GM12878 (cell line): ENCODE results near the gene DNASE1L3. TPM values are rescaled to one million over a fixed set of nuclear protein-coding genes. Genes with fewer than 3 reads are reported as not detected.

Experiments used
- ATAC-seq: fragments of 200-7000 bp; cut with Tn5 transposase; 3 replicates; pipeline ENCODE4 v1.9.1; 2020; ENCODE audit warnings: mild to moderate bottlenecking, moderate library complexity
- BruUV-seq: library from RNA; stranded (reverse); fragments of 400-500 nt; replicated peaks from 2 replicates; lab custom pipeline; 2021; lab: Mats Ljungman, UMichigan
- CTCF ChIA-PET: fragments of 300-600 bp; sonication (Branson Sonifier 250); formaldehyde crosslinking; extraction: SDS; loops from one replicate; lab custom pipeline; 2021; ENCODE audit warnings: inconsistent platforms; lab: Yijun Ruan, JAX
- POLR2A ChIA-PET: fragments of 350-600 bp; formaldehyde crosslinking; extraction: SDS; loops from one replicate; lab custom pipeline; 2021; ENCODE audit warnings: inconsistent platforms; lab: Charles Lee
- RAD21 ChIA-PET: fragments of 300-600 bp; sonication (Branson Sonifier 250); formaldehyde crosslinking; loops from one replicate; lab custom pipeline; 2023; ENCODE audit warnings: antibody characterized with exemption; ENCODE audit not compliant: unreplicated experiment; lab: Charles Lee
- SMC1A ChIA-PET: fragments of 300-600 bp; sonication (Branson Sonifier 250); formaldehyde crosslinking; loops from one replicate; lab custom pipeline; 2023; ENCODE audit not compliant: unreplicated experiment, uncharacterized antibody; lab: Charles Lee
- DNase-seq: peaks from one replicate; pipeline ENCODE4 v3.0.0-alpha.2; 2011; ENCODE audit warnings: low read depth, low spot score
- FAIRE-seq: peaks from 3 replicates; lab custom pipeline; 2011; peaks lifted over from hg19 to GRCh38; lab: Jason Lieb, UNC
- H2AFZ ChIP-seq: 2 replicates; pipeline ENCODE4 v1.6.0; 2011; ENCODE audit warnings: low read depth, low read length, control low read depth; ENCODE audit not compliant: control insufficient read depth
- H3K27ac ChIP-seq: 2 replicates; pipeline ENCODE4 v1.5.1; 2011; ENCODE audit warnings: control low read depth; ENCODE audit not compliant: control insufficient read depth, insufficient read depth
- H3K27me3 ChIP-seq, 2 experiments: replicated peaks in 1 of 2; 2 replicates each; pipeline versions ENCODE4 v1.6.0 to v1.6.1; 2011; ENCODE audit warnings: low read length in 1 of 2; ENCODE audit not compliant: control insufficient read depth in 2 of 2, insufficient read depth in 2 of 2
- H3K36me3 ChIP-seq, 2 experiments: 2 replicates each; pipeline ENCODE4 v1.5.1; 2011; ENCODE audit warnings: low read length in 1 of 2; ENCODE audit not compliant: control insufficient read depth in 2 of 2, insufficient read depth in 2 of 2
- H3K4me1 ChIP-seq: 2 replicates; pipeline ENCODE4 v1.6.1; 2011; ENCODE audit warnings: mild to moderate bottlenecking, low read length, moderate library complexity, mixed read lengths; ENCODE audit not compliant: control insufficient read depth, insufficient read depth
- H3K4me2 ChIP-seq: 2 replicates; pipeline ENCODE4 v1.6.0; 2011; ENCODE audit warnings: control low read depth; ENCODE audit not compliant: control insufficient read depth, insufficient read depth
- H3K4me3 ChIP-seq: fragments of 200-600 bp; sonication (generic); 2 replicates; pipeline ENCODE4 v1.5.1; 2016
- H3K79me2 ChIP-seq: 2 replicates; pipeline ENCODE4 v1.6.0; 2011; ENCODE audit warnings: low read length; ENCODE audit not compliant: control insufficient read depth, insufficient read depth
- H3K9ac ChIP-seq: 2 replicates; pipeline ENCODE4 v1.8.0; 2011; ENCODE audit warnings: low read length, control low read depth, mixed read lengths; ENCODE audit not compliant: control insufficient read depth, insufficient read depth
- H3K9me3 ChIP-seq: replicated peaks from 3 replicates; pipeline ENCODE4 v1.5.1; 2011; ENCODE audit warnings: mild to moderate bottlenecking, low read length; ENCODE audit not compliant: control insufficient read depth, insufficient read depth
- H4K20me1 ChIP-seq: 2 replicates; pipeline ENCODE4 v1.6.0; 2011; ENCODE audit not compliant: control insufficient read depth, insufficient read depth
- BRCA1 ChIP-seq: IDR thresholded peaks from 2 replicates; pipeline ENCODE4 v1.6.1; 2011; ENCODE audit warnings: low read depth, low read length, improper control_type of control experiment
- E2F4 ChIP-seq: IDR thresholded peaks from 2 replicates; pipeline ENCODE4 v1.6.1; 2012; ENCODE audit warnings: low read depth, low read length, improper control_type of control experiment
- JUNB ChIP-seq: IDR thresholded peaks from 2 replicates; pipeline ENCODE4 v1.6.1; 2016; ENCODE audit warnings: antibody characterized with exemption, mild to moderate bottlenecking
- KDM1A ChIP-seq: fragments of 200-600 bp; sonication (generic); IDR thresholded peaks from 2 replicates; pipeline ENCODE4 v1.6.1; 2016; ENCODE audit warnings: borderline replicate concordance
- MAX ChIP-seq: IDR thresholded peaks from 2 replicates; pipeline ENCODE4 v1.6.1; 2012; ENCODE audit warnings: low read depth, low read length, improper control_type of control experiment
- NFYA ChIP-seq: IDR thresholded peaks from 2 replicates; pipeline ENCODE4 v1.6.1; 2011; ENCODE audit warnings: low read depth, mild to moderate bottlenecking, low read length, improper control_type of control experiment, borderline replicate concordance
- PAX8 ChIP-seq: fragments of 450-650 bp; IDR thresholded peaks from 2 replicates; pipeline ENCODE4 v1.6.1; 2017; ENCODE audit warnings: mild to moderate bottlenecking, moderate library complexity
- SKIL ChIP-seq: fragments of 450-650 bp; IDR thresholded peaks from 2 replicates; pipeline ENCODE4 v1.6.1; 2017; ENCODE audit warnings: mild to moderate bottlenecking, low read depth, inconsistent platforms; ENCODE audit not compliant: poor library complexity, severe bottlenecking
- SMAD1 ChIP-seq: fragments of 450-650 bp; IDR thresholded peaks from 2 replicates; pipeline ENCODE4 v1.6.1; 2018; ENCODE audit warnings: mild to moderate bottlenecking, low read depth; ENCODE audit not compliant: partially characterized antibody
- STAT1 ChIP-seq: fragments of 450-650 bp; conservative IDR thresholded peaks from 2 replicates; pipeline ENCODE4 v1.6.1; 2014; ENCODE audit warnings: antibody characterized with exemption, mild to moderate bottlenecking
- SUPT20H ChIP-seq: IDR thresholded peaks from 2 replicates; pipeline ENCODE4 v1.6.1; 2011; ENCODE audit warnings: low read depth, mild to moderate bottlenecking, low read length, moderate library complexity, borderline replicate concordance; ENCODE audit not compliant: control insufficient read depth
- TCF12 ChIP-seq: IDR thresholded peaks from 2 replicates; pipeline ENCODE4 v1.6.1; 2011; ENCODE audit warnings: low read depth, mild to moderate bottlenecking, low read length
- ZBED1 ChIP-seq: IDR thresholded peaks from 2 replicates; pipeline ENCODE4 v1.6.1; 2016; ENCODE audit warnings: borderline replicate concordance
- ZNF622 ChIP-seq: fragments of 450-650 bp; IDR thresholded peaks from 2 replicates; pipeline ENCODE4 v1.6.1; 2017; ENCODE audit warnings: mild to moderate bottlenecking, inconsistent platforms
- ZZZ3 ChIP-seq: IDR thresholded peaks from 2 replicates; pipeline ENCODE4 v1.6.1; 2011; ENCODE audit warnings: low read depth; ENCODE audit not compliant: control insufficient read depth, insufficient read length
- WGBS: methylation state at CpG from one replicate; pipeline ENCODE4 v1.1.6; 2016; ENCODE audit warnings: low lambda C conversion rate; ENCODE audit not compliant: insufficient replicate concordance, insufficient coverage; ENCODE audit errors: missing lambda C conversion rate; 5-methylcytosine and 5-hydroxymethylcytosine counted together
- in situ Hi-C: fragments of 300-500 bp; cut with MboI; formaldehyde crosslinking; loops from 9 replicates; pipeline ENCODE4 v1.14.3; 2018; ENCODE audit warnings: mixed read lengths
- intact Hi-C: fragments of 100-400 bp; cut with micrococcal nuclease; formaldehyde crosslinking; loops from one replicate; pipeline ENCODE4 v1.14.2; 2022; ENCODE audit not compliant: unreplicated experiment
- polyA plus RNA-seq, 11 experiments: library from polyadenylated mRNA; depleted of rRNA in 4 of 11; unstranded in 6 of 11; stranded (reverse) in 5 of 11; fragments of >200 nt; fragmentation: Nextera tagmentation in 4 of 11; fragmentation: Illumina TruSeq in 1 of 11; extraction: Ambion mirVana in 4 of 11; extraction: Trizol in 1 of 11; gene quantifications; 1 replicate in 1 of 11; 2 replicates in 10 of 11; pipeline versions ENCODE4 v1.2.1 to v1.2.3, GENCODE V29; 2011 to 2016; ENCODE audit warnings: inconsistent platforms in 2 of 11, missing spikeins in 2 of 11, low read depth in 1 of 11
- total RNA-seq, 4 experiments: library from RNA; depleted of rRNA in 3 of 4; stranded (reverse); fragments of >200 nt in 3 of 4; fragmentation: Illumina TruSeq in 1 of 4; extraction: Trizol in 1 of 4; gene quantifications; 2 replicates each; pipeline versions ENCODE4 v1.2.1 to v1.2.3, GENCODE V29; 2013 to 2021

DNASE1L3 gene
- total and polyA plus RNA-seq, 10 of the 15 experiments (the other 5 are each of a cell fraction or from before 2014, with no cell fraction given) = 3.2 to 72.1 (median 6.3) TPM

GRCh38 chr3:58154626-58155449, 55.9 kb downstream of the DNASE1L3 start:
- ATAC-seq (no peak), FAIRE-seq (peak; percentile 23), DNase-seq (no peak)
- no peaks in the 10 kb centered on the region for H4K20me1 ChIP-seq
- no TSS peak for BruUV-seq
- POLR2A ChIA-PET = no interaction called here
- H3K9me3 ChIP-seq = no peaks in the 10 kb centered on the region
- H3K4me3 ChIP-seq = no peak overlapping the region
- no peaks in the 10 kb centered on the region for H3K27me3 ChIP-seq
- H3K36me3 ChIP-seq = peaks cover 0 to 4% of the 10 kb centered on the region in 2 experiments; a peak in 3 of 4 replicates
- no peak overlapping the region for H3K27ac ChIP-seq
- H3K4me1 ChIP-seq = no peaks in the 10 kb centered on the region
- SMC1A ChIA-PET = interaction anchor here (1.0 to 2.2 kb wide), 2 partner anchors 11 to 140 kb away, joined by 3 to 5 read pairs; no protein-coding TSS in a partner anchor
- CTCF ChIA-PET = interaction anchor here (1.8 kb wide), 1 partner anchor 12 kb away, joined by 7 read pairs; no protein-coding TSS in a partner anchor
- 89% methylated on average over 10 of the region's 10 CpGs for WGBS
- in situ Hi-C loops (no loop called here), intact Hi-C loops (no loop called here)
- H3K79me2 ChIP-seq = no peaks in the 10 kb centered on the region
- no peak overlapping the region for H3K4me2 ChIP-seq
- RAD21 ChIA-PET = no interaction called here
- H3K9ac ChIP-seq = no peak overlapping the region
- TF ChIP-seq SUPT20H = no peak
- TF ChIP-seq PAX8 = no peak
- no peak for TF ChIP-seq E2F4
- no peak for TF ChIP-seq SKIL
- TF ChIP-seq ZBED1 = no peak
- TF ChIP-seq STAT1 = no peak
- TF ChIP-seq KDM1A = no peak
- TF ChIP-seq ZZZ3 = no peak
- TF ChIP-seq TCF12 = no peak
- TF ChIP-seq MAX = no peak
- no peak for TF ChIP-seq BRCA1
- no peak for TF ChIP-seq JUNB
- no peak for TF ChIP-seq SMAD1
- TF ChIP-seq NFYA = no peak
- TF ChIP-seq ZNF622 = no peak
- H2AFZ ChIP-seq = no peak overlapping the region
